ENCODE measurements around the gene ODF2L. TPM values are rescaled to one million over a fixed set of nuclear protein-coding genes. Genes with fewer than 3 reads are reported as not detected.

The ODF2L gene
- total and polyA plus RNA-seq, 9 of the 15 experiments (the other 6 are each of a cell fraction or from before 2014, with no cell fraction given): 2.2 to 6.0 (median 4.7) TPM

DNA sequence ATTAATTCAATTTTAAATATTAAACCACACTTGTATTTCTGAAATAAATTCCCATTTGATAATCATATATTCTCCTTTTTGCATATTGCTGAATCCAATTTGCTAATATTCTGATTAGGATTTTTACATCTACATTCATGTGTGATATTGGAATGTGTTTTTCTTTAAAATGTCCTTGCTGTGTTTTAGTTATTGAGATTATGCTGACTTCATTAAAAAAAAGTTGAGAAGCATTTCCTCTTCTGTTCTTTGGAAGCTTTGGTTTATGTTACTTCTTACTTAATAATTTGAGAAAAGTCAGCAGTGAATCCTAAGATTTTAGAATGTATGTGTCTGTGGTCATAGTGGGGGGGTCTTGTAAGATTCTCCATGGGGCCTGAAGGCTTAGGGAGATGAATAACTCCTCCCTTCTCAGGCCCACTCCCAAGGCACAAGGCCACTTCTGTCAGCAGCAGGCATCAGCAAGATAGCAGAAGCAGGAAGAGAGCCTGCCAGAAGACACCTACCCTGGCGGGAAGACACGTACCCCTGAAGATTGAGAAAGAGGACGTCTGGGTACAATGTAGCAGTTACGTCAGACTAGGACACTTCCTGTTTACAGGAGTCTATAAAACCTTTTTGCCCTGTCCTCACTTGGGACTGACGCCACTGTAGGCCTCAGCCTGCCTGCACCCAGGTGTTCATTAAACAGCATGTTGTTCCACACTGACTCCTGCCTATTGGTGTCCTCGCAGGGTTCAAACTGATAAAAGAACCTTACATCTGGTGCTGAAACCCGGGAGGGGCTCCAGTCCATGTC lies 56.9 kb downstream of the ODF2L start:
- POLR2A ChIA-PET: no interaction called here
- BruUV-seq (replicated peaks): no TSS peak
- WGBS (ENCODE audit: insufficient coverage, low coverage, missing lambda C conversion rate): 7% methylated on average over 6 of the region's 7 CpGs

GRCh38 chr1:86335916-86336315 lies 60.2 kb downstream of the ODF2L start:
- Histone ChIP-seq H3K4me3 (no peak overlapping the region), H2AFZ (ENCODE audit: low read depth, low read length) (no peak overlapping the region), H3K36me3 (ENCODE audit: control insufficient read depth, insufficient read depth, low read length) (no peaks in the 10 kb centered on the region), H3K4me1 (replicated peaks in 1 of 2; ENCODE audit: control insufficient read depth in 2 of 2, insufficient read depth in 2 of 2, low read length in 2 of 2) (no peaks in the 10 kb centered on the region), H3K9ac (ENCODE audit: insufficient read depth in 1 of 2, low read depth in 2 of 2, low read length in 2 of 2) (no peak overlapping the region), H3K9me1 (ENCODE audit: control insufficient read depth, insufficient read depth, low read length) (no peaks in the 10 kb centered on the region), H3K9me3 (replicated peaks; ENCODE audit: control insufficient read depth, insufficient read depth, low read depth, low read length) (no peaks in the 10 kb centered on the region), H3K4me2 (ENCODE audit: insufficient read depth, low read length) (no peak overlapping the region), H3K79me2 (ENCODE audit: control insufficient read depth, insufficient read depth, low read length) (no peaks in the 10 kb centered on the region), H3K27me3 (ENCODE audit: control insufficient read depth in 2 of 2, insufficient read depth in 2 of 2, low read length in 2 of 2) (no peaks in the 10 kb centered on the region), H3K27ac (ENCODE audit: extremely low read depth, low read depth, low read length) (no peak overlapping the region), H4K20me1 (replicated peaks; ENCODE audit: control insufficient read depth, insufficient read depth, low read length) (no peaks in the 10 kb centered on the region)
- FAIRE-seq (no peak), DNase-seq (ENCODE audit: extremely low read depth in 1 of 4, low spot score in 3 of 4) (no peak), ATAC-seq (no peak)
- ChIA-PET CTCF (ENCODE audit: low intra/inter-chr PET ratio) (no interaction called here), POLR2A (no interaction called here)
- in situ Hi-C loops (cut with MboI): no loop called here
- BruUV-seq (replicated peaks): no TSS peak
- intact Hi-C loops (cut with micrococcal nuclease): no loop called here
- TF ChIP-seq TARDBP (IDR thresholded peaks at IDR 0.05) (no peak), HDGF (IDR thresholded peaks at IDR 0.05) (no peak), ELF4 (CRISPR knock-in tag; IDR thresholded peaks at IDR 0.05) (no peak), NUFIP1 (IDR thresholded peaks at IDR 0.05; ENCODE audit: partially characterized antibody) (no peak), HINFP (tag; conservative IDR thresholded peaks at IDR 0.05; ENCODE audit: low read depth) (no peak), TAF7 (tag; IDR thresholded peaks at IDR 0.05) (no peak), MCM7 (IDR thresholded peaks at IDR 0.05) (no peak), ZNF766 (CRISPR knock-in tag; conservative IDR thresholded peaks at IDR 0.05) (no peak), ZNF253 (CRISPR knock-in tag; conservative IDR thresholded peaks at IDR 0.05) (no peak), MAZ (CRISPR knock-in tag; conservative IDR thresholded peaks at IDR 0.05 in 1 of 2, IDR thresholded peaks at IDR 0.05 in 1 of 2) (no peak), EHMT2 (IDR thresholded peaks at IDR 0.05) (no peak)
- WGBS (ENCODE audit: insufficient coverage, low coverage, missing lambda C conversion rate): 0% methylated on average over 1 of the region's 1 CpG

More for the DNA sequence above, 56.9 kb downstream of the ODF2L start:
- H3K9me1 ChIP-seq (ENCODE audit: control insufficient read depth, insufficient read depth, low read length): no peaks in the 10 kb centered on the region
- peak overlapping the region; percentile 20; the same call in 1 of the 2 replicates for H2AFZ ChIP-seq (ENCODE audit: low read depth, low read length)
- no peaks in the 10 kb centered on the region for H3K36me3 ChIP-seq (ENCODE audit: control insufficient read depth, insufficient read depth, low read length)
- no peak overlapping the region for H3K4me3 ChIP-seq
- no peaks in the 10 kb centered on the region for H3K27me3 ChIP-seq (ENCODE audit: control insufficient read depth in 2 of 2, insufficient read depth in 2 of 2, low read length in 2 of 2)
- TF ChIP-seq POLR3G (IDR thresholded peaks at IDR 0.05; ENCODE audit: extremely low read depth, insufficient read length, insufficient replicate concordance) (no peak), ZNF316 (IDR thresholded peaks at IDR 0.05) (peak; percentile 75), TEAD4 (IDR thresholded peaks at IDR 0.05; ENCODE audit: low read length) (no peak), TEAD4 (CRISPR knock-in tag; IDR thresholded peaks at IDR 0.05; ENCODE audit: borderline replicate concordance) (no peak), CXXC5 (CRISPR knock-in tag; IDR thresholded peaks at IDR 0.05) (no peak), ZNF561 (CRISPR knock-in tag; conservative IDR thresholded peaks at IDR 0.05) (no peak), C11orf30 (IDR thresholded peaks at IDR 0.05; ENCODE audit: low read depth) (peak; percentile 49; the same call in 1 of the 2 replicates), SAFB2 (IDR thresholded peaks at IDR 0.05; ENCODE audit: borderline replicate concordance, low read depth, low read length, severe bottlenecking) (no peak), MAFF (IDR thresholded peaks at IDR 0.05; ENCODE audit: low read length) (peak; percentile 25; the same call in 1 of the 2 replicates)
- no peak overlapping the region for H3K9ac ChIP-seq (ENCODE audit: insufficient read depth in 1 of 2, low read depth in 2 of 2, low read length in 2 of 2)
- H4K20me1 ChIP-seq (replicated peaks; ENCODE audit: control insufficient read depth, insufficient read depth, low read length): no peaks in the 10 kb centered on the region
- H3K9me3 ChIP-seq (replicated peaks; ENCODE audit: control insufficient read depth, insufficient read depth, low read depth, low read length): no peaks in the 10 kb centered on the region
- H3K4me1 ChIP-seq (replicated peaks in 1 of 2; ENCODE audit: control insufficient read depth in 2 of 2, insufficient read depth in 2 of 2, low read length in 2 of 2): no peaks in the 10 kb centered on the region
- CTCF ChIA-PET (ENCODE audit: low intra/inter-chr PET ratio): no interaction called here
- H3K4me2 ChIP-seq (ENCODE audit: insufficient read depth, low read length): no peak overlapping the region
- in situ Hi-C loops (cut with MboI): no loop called here
- DNase-seq (ENCODE audit: extremely low read depth in 1 of 4, low spot score in 3 of 4) (no peak), FAIRE-seq (no peak), ATAC-seq (peak; percentile 27; the same call in 1 of the 3 replicates)
- no peaks in the 10 kb centered on the region for H3K79me2 ChIP-seq (ENCODE audit: control insufficient read depth, insufficient read depth, low read length)
- H3K27ac ChIP-seq (ENCODE audit: extremely low read depth, low read depth, low read length): no peak overlapping the region
- intact Hi-C loops (cut with micrococcal nuclease): no loop called here
